Measurements from ENCODE around the gene NTMT1.

DNA sequence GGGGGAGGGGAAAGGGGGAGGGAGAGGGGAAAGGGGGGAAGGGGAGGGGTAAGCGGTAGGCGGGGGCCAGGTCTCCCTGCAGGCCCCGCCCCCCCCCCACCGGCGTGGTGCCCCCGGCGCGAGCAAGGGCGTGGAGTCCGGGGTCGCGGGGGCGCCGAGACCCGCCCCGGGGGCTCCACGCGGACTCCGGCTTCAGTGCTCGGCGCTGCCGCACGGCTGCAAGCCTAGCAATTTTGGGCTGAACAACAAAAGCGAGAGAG lies 15.8 kb upstream of the NTMT1 start:
- TF ChIP-seq EZH2 (IDR thresholded peaks at IDR 0.05; ENCODE audit: low read length, unreplicated experiment) (no peak), EZH2phosphoT487 (IDR thresholded peaks at IDR 0.05; ENCODE audit: borderline replicate concordance, low read length) (no peak)
- TF ChIP-seq, protein P1, sequence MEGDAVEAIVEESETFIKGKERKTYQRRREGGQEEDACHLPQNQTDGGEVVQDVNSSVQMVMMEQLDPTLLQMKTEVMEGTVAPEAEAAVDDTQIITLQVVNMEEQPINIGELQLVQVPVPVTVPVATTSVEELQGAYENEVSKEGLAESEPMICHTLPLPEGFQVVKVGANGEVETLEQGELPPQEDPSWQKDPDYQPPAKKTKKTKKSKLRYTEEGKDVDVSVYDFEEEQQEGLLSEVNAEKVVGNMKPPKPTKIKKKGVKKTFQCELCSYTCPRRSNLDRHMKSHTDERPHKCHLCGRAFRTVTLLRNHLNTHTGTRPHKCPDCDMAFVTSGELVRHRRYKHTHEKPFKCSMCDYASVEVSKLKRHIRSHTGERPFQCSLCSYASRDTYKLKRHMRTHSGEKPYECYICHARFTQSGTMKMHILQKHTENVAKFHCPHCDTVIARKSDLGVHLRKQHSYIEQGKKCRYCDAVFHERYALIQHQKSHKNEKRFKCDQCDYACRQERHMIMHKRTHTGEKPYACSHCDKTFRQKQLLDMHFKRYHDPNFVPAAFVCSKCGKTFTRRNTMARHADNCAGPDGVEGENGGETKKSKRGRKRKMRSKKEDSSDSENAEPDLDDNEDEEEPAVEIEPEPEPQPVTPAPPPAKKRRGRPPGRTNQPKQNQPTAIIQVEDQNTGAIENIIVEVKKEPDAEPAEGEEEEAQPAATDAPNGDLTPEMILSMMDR (conservative IDR thresholded peaks at IDR 0.05; ENCODE audit: low read depth, low read length): no peak

All from PC-3 (cell line).